GM12891 (cell line): ENCODE measurements around the gene SIGLEC8.
"Not testable (repeated sequence)": the region's sequence is repeated elsewhere in the genome, so short reads cannot be mapped to it uniquely, and the experiment has no call there.

Experiments
- DNase-seq: peaks from one replicate; pipeline ENCODE4 v3.0.0; 2011; ENCODE audit warnings: low spot score; ENCODE audit not compliant: insufficient read length
- FAIRE-seq: peaks from 2 replicates; lab custom pipeline; 2011; peaks lifted over from hg19 to GRCh38; lab: Jason Lieb, UNC
- PAX5 ChIP-seq: IDR thresholded peaks from 2 replicates; pipeline ENCODE4 v1.6.1; 2011; ENCODE audit warnings: low read length, moderate library complexity, mild to moderate bottlenecking; ENCODE audit not compliant: insufficient read depth, severe bottlenecking
- POLR2A ChIP-seq: IDR thresholded peaks from 2 replicates; pipeline ENCODE4 v1.6.1; 2011; ENCODE audit warnings: low read depth, low read length, control low read depth
- POLR2AphosphoS5 ChIP-seq: IDR thresholded peaks from 2 replicates; pipeline ENCODE4 v1.6.1; 2011; ENCODE audit warnings: low read depth, low read length, control low read depth
- POU2F2 ChIP-seq: IDR thresholded peaks from 2 replicates; pipeline ENCODE4 v1.6.1; 2011; ENCODE audit warnings: low read depth, mild to moderate bottlenecking, control low read depth, low read length, moderate library complexity
- SPI1 ChIP-seq: IDR thresholded peaks from 2 replicates; pipeline ENCODE4 v1.6.1; 2011; ENCODE audit warnings: low read depth, low read length, control low read depth
- TAF1 ChIP-seq: IDR thresholded peaks from 2 replicates; pipeline ENCODE4 v1.6.1; 2011; ENCODE audit warnings: low read depth, low read length, control low read depth

Gene SIGLEC8

DNA sequence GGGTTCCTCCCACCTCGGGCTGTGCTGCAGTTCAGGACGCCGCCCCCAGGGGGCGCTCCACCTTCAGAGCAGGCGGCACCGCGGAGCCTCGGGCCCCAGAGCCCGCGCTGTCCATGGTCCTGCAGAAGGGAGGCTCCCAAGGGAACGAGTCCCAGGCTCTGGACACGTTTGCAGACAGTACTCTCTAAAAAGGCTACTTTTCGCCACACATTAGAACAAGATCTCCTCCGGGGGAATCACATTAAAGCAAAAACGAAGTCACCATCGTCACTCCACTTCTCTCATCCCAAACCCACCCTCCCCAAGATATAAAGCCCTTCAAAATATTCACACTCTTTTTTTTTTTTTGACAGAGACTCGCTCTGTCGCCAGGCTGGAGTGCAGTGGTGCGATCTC is 36.2 kb downstream of the SIGLEC8 start:
- FAIRE-seq, result peak; percentile 78
- DNase-seq, result peak; percentile 76
- TF ChIP-seq POU2F2 (no peak), TAF1 (no peak), PAX5 (no peak), POLR2AphosphoS5 (no peak), POLR2A (no peak), SPI1 (0 out of 2 replicates have a peak, but pooled peaks have one; percentile 23)

DNA sequence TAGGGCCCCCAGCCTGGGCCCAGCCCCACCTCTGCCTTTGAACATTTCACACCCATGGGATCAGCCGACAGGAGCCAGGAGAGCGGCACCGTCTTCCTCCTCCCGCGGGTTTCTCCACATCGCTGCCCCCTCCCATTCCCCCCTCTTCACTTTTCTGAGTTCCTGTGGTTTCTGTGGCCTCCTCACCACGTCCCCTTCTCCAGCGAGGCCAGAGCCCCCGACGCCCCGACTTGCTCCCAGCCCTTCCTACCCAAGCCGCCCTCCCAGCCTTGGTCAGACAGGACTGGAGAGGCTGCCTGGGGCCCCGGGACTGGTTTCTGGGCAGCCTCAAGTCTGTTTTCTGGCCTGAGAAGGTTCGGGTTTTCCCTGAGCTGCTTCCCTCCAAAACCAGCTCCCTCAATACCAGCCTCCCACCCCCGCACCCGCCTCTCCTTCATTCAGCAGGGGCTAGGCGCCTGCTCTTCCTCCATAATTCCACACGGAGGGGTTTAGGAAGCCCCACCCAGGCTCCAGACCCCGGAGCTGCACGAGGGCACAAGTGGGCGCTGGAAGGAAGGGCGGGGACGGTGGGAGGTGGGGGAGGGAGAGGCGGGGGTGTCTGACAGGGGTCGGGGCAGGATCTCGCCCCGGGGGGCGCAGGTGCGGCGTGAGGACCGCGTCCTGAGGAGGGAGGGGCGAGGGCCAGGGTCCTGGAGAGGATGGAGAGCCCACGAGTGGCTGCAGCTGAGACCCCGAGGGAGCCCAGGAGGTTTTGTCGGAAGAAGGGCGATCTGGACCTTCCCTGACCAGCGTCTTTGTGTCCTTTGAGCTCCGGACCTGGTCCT is 36.8 kb downstream of the SIGLEC8 start:
- DNase-seq (no peak), FAIRE-seq (no peak)
- TF ChIP-seq POLR2AphosphoS5, result no peak
- no peak for TF ChIP-seq TAF1
- TF ChIP-seq POLR2A, result no peak
- no peak for TF ChIP-seq SPI1
- TF ChIP-seq POU2F2, result no peak
- no peak for TF ChIP-seq PAX5

DNA sequence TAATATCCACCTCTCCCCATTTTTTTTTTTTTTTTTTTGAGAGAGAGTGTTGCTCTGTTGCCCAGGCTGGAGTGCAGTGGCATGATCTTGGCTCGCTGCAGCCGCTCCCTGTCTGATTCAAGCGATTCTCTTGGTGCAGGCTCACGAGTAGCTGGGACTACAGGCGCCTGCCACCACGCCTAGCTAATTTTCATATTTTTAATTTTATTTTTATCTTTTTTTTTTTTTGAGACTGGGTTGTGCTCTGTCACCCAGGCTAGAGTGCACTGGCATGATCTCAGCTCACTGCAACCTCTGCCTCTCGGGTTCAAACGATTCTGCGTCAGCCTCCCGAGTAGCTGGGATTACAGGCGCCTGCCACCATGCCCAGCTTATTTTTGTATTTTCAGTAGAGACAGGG is 37.7 kb downstream of the SIGLEC8 start:
- not testable (repeated sequence) for DNase-seq, FAIRE-seq

DNA sequence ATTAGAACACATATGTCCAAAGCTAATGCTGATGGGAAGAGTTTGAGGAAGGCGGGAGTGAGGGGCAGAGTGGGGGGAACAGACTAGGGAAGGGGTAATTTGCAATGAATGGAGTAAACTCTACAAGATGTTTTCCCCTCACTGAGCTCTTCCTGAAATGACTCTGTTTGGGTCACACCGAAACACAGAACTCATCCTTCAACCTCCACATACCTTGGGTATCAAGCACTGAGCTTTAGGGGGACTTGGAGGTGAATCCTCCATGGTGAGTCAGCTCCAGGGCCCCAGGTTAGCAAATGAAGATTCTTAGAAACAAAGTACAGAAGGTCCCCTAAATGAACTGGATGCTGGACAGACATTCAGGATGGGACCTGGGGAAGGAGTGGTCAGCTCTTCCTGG is 39.5 kb downstream of the SIGLEC8 start:
- 0 out of 2 replicates have a peak, but pooled peaks have one; percentile 6 for TF ChIP-seq SPI1
- TF ChIP-seq POLR2AphosphoS5, result no peak
- DNase-seq (no peak), FAIRE-seq (no peak)

DNA sequence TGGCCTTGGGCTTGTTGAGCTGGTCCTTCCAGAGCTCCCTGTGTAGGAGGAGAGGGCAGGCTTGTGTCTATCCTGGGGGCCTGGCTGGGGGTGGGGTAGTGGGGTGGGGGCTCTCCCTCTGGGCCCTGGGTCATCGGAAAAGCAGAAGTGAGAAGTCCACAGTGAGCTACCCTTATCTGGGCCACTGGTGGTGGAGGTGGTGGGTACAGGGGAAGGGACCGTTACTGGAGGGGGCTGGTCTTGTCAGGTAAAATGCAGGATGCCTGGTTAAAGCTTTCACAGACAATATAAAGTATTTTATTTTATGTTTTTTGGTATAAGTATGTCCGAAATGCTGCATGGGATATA is 40.5 kb downstream of the SIGLEC8 start:
- peak; percentile 53 for DNase-seq
- TF ChIP-seq POLR2A (no peak), SPI1 (peak; percentile 94)
- FAIRE-seq, result no peak

DNA sequence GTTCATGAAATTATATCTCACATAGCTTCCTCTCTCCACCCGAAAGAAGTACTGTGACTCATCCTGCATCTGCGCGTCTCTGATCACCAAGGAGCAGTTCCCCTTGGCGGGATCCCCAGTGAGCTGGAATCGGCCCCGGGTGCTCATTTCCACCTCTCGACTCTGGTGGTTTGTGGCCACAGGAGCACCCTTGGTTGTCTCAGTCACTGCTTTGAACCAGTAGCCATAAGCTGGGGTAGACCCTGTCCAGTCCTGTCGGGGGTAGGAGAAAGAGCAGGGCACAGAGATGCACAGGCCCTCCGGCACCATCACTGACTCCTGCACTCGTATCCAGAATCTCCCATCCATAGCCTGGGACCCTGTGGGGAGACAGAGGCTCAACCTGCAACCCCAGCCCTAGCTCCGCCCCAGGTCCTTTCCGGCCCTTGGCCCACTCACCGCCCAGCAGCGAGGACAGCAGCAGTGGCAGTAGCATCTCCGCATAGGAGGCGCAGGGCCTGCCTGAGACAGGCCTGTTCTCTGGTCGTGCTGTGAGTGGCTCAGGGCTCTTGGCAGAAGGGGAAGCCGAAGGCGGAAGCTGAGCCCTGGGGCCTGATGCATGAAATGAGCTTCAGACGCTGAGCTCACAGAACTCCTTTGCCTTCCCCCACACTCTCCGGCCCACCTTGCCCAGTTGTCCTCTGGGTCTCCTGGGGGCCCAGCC is 41.0 kb downstream of the SIGLEC8 start, which contains the start of gene SIGLEC10:
Gene SIGLEC10 (minus strand): TSS at position 536 of the 703 bp plus-strand sequence. CDS start 61 bp downstream, at position 475.
- peak; percentile 61 for TF ChIP-seq PAX5
- peak; percentile 71 for TF ChIP-seq POU2F2
- TF ChIP-seq POLR2AphosphoS5, result no peak; the same call in 1 of the 2 replicates
- peak; percentile 88 for TF ChIP-seq SPI1
- peak; percentile 63 for TF ChIP-seq TAF1
- TF ChIP-seq POLR2A, result peak; percentile 52; the same call in 1 of the 2 replicates
- peak; percentile 80 for DNase-seq
- FAIRE-seq, result peak; percentile 92

DNA sequence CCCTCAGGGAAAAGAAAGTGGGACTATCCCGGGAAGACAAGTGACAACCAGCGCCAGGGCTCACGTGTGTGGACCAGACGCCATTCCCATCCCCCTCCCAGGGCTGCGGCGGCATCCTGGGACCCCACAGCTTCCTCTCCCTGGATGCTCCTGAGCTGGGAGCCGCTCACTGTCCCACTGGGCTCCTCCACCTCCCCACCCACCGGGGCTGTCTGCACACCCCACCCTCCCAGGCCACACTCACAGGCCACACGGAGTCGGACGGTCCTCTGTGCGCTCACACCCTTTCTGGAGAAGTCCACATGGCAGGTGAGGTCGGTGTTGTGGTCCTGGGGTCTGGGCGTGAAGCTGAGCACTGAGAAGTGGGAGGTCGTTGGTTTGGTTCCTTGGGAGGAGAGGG is 41.8 kb downstream of the SIGLEC8 start:
- DNase-seq, result not testable (repeated sequence)
- peak; percentile 66 for FAIRE-seq

DNA sequence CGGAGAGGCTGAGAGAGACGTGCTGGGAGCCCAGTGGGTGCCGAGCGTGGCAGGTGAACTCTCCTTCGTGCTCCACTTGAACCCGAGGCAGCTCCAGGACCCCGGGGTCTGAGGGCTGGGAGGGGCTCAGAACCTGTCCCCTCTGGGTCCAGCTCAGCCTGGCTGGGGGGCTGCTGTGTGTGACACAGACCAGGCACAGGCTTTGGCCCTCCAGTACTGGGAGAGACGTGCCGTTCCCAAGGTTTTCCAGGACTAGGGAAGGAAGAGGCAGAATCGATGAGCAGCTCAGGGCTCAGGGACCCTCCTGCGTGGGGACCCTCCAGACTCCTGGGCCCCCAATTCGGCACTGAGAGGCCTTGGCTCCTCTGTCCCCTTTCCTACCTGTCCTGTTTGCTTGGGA is 43.1 kb downstream of the SIGLEC8 start:
- FAIRE-seq (no peak), DNase-seq (no peak)
- TF ChIP-seq PAX5 (no peak), POLR2A (no peak), SPI1 (no peak), POU2F2 (no peak), TAF1 (no peak), POLR2AphosphoS5 (no peak)

DNA sequence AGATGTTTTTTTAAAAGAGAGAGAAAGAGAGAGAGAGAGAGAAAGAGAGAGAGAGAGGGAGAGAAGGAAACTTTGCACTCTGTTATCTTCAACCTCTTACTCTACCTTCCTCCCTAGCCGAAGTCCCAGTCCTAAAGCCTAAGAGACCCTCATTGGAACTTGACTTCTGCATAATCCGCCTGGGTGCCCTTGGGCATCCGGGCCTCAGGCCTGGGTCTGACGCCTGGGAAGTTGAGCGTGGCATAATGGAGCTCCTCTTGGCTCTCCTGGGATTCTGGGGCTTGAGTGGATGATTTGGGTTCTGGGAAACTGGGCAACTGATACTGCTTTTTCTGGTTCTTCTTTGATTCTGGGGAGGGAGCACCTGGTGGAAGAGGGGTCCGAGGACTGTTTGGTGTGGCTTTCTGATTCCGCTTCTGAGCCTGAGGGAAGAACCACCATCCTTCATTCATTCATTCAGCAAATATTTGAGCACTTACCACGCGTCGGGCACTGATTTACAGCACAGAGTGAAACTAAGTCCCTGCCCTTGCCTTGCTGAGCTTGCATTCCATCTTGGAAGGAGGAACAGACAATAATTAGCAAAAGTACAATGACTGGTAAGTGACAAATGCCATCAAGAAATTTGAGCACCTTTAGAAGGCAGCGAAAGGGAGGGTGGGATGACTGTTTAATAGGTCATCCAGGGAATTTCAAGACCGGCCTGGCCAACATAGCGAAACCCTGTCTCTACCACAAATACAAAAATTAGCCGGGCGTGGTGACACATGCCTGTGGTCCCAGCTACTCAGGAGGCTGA is 47.1 kb downstream of the SIGLEC8 start:
- no peak for FAIRE-seq
- TF ChIP-seq POLR2A, result no peak
- no peak for TF ChIP-seq POLR2AphosphoS5
- no peak for TF ChIP-seq TAF1
- no peak for DNase-seq

DNA sequence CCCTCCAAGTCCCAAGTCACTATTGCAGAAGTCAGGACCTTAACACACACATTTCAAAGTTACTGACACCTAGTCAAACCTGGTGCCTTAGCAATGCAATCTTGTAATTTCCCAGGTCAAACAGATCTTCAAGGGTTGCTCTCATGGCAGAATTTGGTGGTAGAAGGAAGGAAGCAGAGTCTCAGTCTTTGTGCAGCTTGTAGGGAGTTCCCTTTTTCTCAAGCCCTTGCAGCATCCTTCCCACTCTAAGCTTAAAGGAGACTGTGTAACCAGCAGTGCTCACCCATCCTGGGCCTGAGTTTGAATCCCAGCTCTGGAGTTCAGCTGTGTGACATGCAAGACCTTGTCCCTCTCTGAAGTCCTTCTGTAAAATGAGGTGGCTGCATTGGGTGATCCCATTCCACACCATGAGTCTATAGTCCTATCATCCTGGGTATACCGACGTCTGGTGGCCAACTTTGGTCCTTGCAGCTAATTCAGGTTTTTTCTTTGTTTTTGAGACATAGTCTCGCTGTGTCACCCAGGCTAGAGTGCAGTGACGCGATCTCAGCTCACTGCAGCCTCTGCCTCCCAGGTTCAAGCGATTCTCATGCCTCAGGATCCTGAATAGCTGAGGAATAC is 50.6 kb downstream of the SIGLEC8 start:
- FAIRE-seq (peak; percentile 74), DNase-seq (no peak)
- TF ChIP-seq SPI1 (peak; percentile 66), TAF1 (no peak)
